ENCODE data around the gene GNAT2.

GRCh38 chr1:109655615-109656519, 36.5 kb upstream of the GNAT2 start, which contains the start of gene GSTM4:
- TF ChIP-seq CTCF (IDR thresholded peaks at IDR 0.05) (no peak), EZH2phosphoT487 (IDR thresholded peaks at IDR 0.05) (no peak)

Measured in neural progenitor cell (in vitro differentiated cells).